IMR-90 (cell line): ENCODE measurements around the gene TCIRG1. TPM values are rescaled to one million over a fixed set of nuclear protein-coding genes. Genes with fewer than 3 reads are reported as not detected.

Source experiments
- ATAC-seq: fragments of 200-7000 bp; cut with Tn5 transposase; 2 replicates; pipeline ENCODE4 v1.9.1; 2020; ENCODE audit warnings: low read depth, mild to moderate bottlenecking, moderate library complexity
- BruUV-seq: library from RNA; stranded (reverse); fragments of 400-500 nt; replicated peaks from 2 replicates; lab custom pipeline; 2021; lab: Mats Ljungman, UMichigan
- CTCF ChIA-PET: fragments of 300-600 bp; formaldehyde crosslinking; extraction: SDS; loops from one replicate; lab custom pipeline; 2021; ENCODE audit warnings: antibody characterized with exemption; lab: Yijun Ruan, JAX
- POLR2A ChIA-PET: fragments of 300-600 bp; sonication (Branson Sonifier 250); formaldehyde crosslinking; loops from one replicate; lab custom pipeline; 2022; ENCODE audit warnings: antibody characterized with exemption; ENCODE audit not compliant: unreplicated experiment; lab: Charles Lee
- DNase-seq: peaks from one replicate; pipeline ENCODE4 v3.0.0; 2013
- H2AFZ ChIP-seq: replicated peaks from 2 replicates; pipeline ENCODE3; 2013; ENCODE audit warnings: low read length, mild to moderate bottlenecking; ENCODE audit not compliant: poor library complexity
- H2AK5ac ChIP-seq: 2 replicates; pipeline ENCODE4 v1.6.1; 2013; ENCODE audit warnings: low read depth, low read length, inconsistent platforms
- H2AK9ac ChIP-seq: replicated peaks from 2 replicates; pipeline ENCODE3; 2013; ENCODE audit warnings: mild to moderate bottlenecking, low read depth, low read length, moderate library complexity; ENCODE audit not compliant: poor library complexity
- H2BK120ac ChIP-seq: 2 replicates; pipeline ENCODE4 v1.6.1; 2013; ENCODE audit warnings: low read depth, low read length, inconsistent platforms
- H2BK15ac ChIP-seq: 3 replicates; pipeline ENCODE4 v1.6.1; 2013; ENCODE audit warnings: low read depth, low read length, inconsistent platforms
- H2BK20ac ChIP-seq: 2 replicates; pipeline ENCODE4 v1.6.1; 2013; ENCODE audit warnings: low read depth, mild to moderate bottlenecking, inconsistent platforms, low read length, moderate library complexity
- H2BK5ac ChIP-seq: 2 replicates; pipeline ENCODE4 v1.6.1; 2013; ENCODE audit warnings: mild to moderate bottlenecking, low read depth, low read length, inconsistent platforms; ENCODE audit not compliant: poor library complexity, severe bottlenecking
- H3K14ac ChIP-seq: replicated peaks from 2 replicates; pipeline ENCODE4 v1.6.1; 2013; ENCODE audit warnings: low read depth, low read length, inconsistent platforms
- H3K18ac ChIP-seq: 2 replicates; pipeline ENCODE4 v1.6.1; 2013; ENCODE audit warnings: low read depth, low read length, control low read depth
- H3K23ac ChIP-seq: 2 replicates; pipeline ENCODE4 v1.6.1; 2013; ENCODE audit warnings: low read depth, low read length, inconsistent platforms
- H3K27ac ChIP-seq: 2 replicates; pipeline ENCODE4 v1.5.1; 2013; ENCODE audit warnings: mild to moderate bottlenecking, control low read depth, low read length; ENCODE audit not compliant: insufficient read depth
- H3K27me3 ChIP-seq: 2 replicates; pipeline ENCODE4 v1.6.1; 2013; ENCODE audit warnings: low read length; ENCODE audit not compliant: control insufficient read depth, insufficient read depth
- H3K36me3 ChIP-seq: 2 replicates; pipeline ENCODE4 v1.6.1; 2013; ENCODE audit warnings: low read length, mixed read lengths; ENCODE audit not compliant: control insufficient read depth, insufficient read depth
- H3K4ac ChIP-seq: 2 replicates; pipeline ENCODE4 v1.6.1; 2013; ENCODE audit warnings: low read depth, low read length, inconsistent platforms
- H3K4me1 ChIP-seq: 2 replicates; pipeline ENCODE4 v1.6.1; 2013; ENCODE audit warnings: low read length, mixed read lengths; ENCODE audit not compliant: control insufficient read depth, insufficient read depth
- H3K4me2 ChIP-seq: 2 replicates; pipeline ENCODE4 v1.6.1; 2013; ENCODE audit warnings: low read depth, mild to moderate bottlenecking, control low read depth, low read length, moderate library complexity
- H3K4me3 ChIP-seq: 2 replicates; pipeline ENCODE4 v1.5.1; 2013; ENCODE audit warnings: low read depth, mild to moderate bottlenecking, control low read depth, low read length, moderate library complexity; ENCODE audit not compliant: insufficient read depth
- H3K56ac ChIP-seq: 2 replicates; pipeline ENCODE4 v1.6.1; 2013; ENCODE audit warnings: low read length, inconsistent platforms; ENCODE audit not compliant: insufficient read depth; ENCODE audit errors: extremely low read depth
- H3K79me1 ChIP-seq, 2 experiments: 2 replicates each; pipeline ENCODE4 v1.6.1; 2013; ENCODE audit warnings: low read length in 2 of 2, inconsistent platforms in 1 of 2, low read depth in 1 of 2
- H3K9ac ChIP-seq: 2 replicates; pipeline ENCODE4 v1.6.1; 2013; ENCODE audit warnings: low read depth, low read length, control low read depth
- H3K9me1 ChIP-seq: 2 replicates; pipeline ENCODE4 v1.6.1; 2013; ENCODE audit warnings: low read length, inconsistent platforms; ENCODE audit not compliant: insufficient read depth
- H3K9me3 ChIP-seq: 2 replicates; pipeline ENCODE4 v1.6.1; 2013; ENCODE audit warnings: low read length; ENCODE audit not compliant: control insufficient read depth, insufficient read depth
- H4K20me1 ChIP-seq: 2 replicates; pipeline ENCODE4 v1.6.1; 2013; ENCODE audit warnings: low read length, inconsistent platforms; ENCODE audit not compliant: insufficient read depth
- H4K5ac ChIP-seq: 2 replicates; pipeline ENCODE4 v1.6.1; 2013; ENCODE audit warnings: mild to moderate bottlenecking, low read depth, low read length, control low read depth
- H4K8ac ChIP-seq, 2 experiments: 2 replicates each; pipeline ENCODE4 v1.6.1; 2013; ENCODE audit warnings: low read depth in 2 of 2, low read length in 2 of 2, control low read depth in 1 of 2, inconsistent platforms in 1 of 2
- H4K91ac ChIP-seq: 2 replicates; pipeline ENCODE4 v1.6.1; 2013; ENCODE audit warnings: low read depth, low read length, inconsistent platforms; ENCODE audit not compliant: insufficient read depth
- BHLHE40 ChIP-seq: fragments of 150-350 bp; IDR thresholded peaks from 2 replicates; pipeline ENCODE4 v1.6.1; 2016; ENCODE audit warnings: mild to moderate bottlenecking, low read depth, low read length
- CEBPB ChIP-seq: IDR thresholded peaks from 2 replicates; pipeline ENCODE4 v1.6.1; 2012; ENCODE audit warnings: low read depth, low read length, improper control_type of control experiment
- CHD1 ChIP-seq: IDR thresholded peaks from 2 replicates; pipeline ENCODE4 v1.6.1; 2012; ENCODE audit warnings: low read depth, low read length, improper control_type of control experiment
- CTCF ChIP-seq: conservative IDR thresholded peaks from 2 replicates; pipeline ENCODE4 v1.5.1; 2012; ENCODE audit warnings: mild to moderate bottlenecking, low read depth, low read length, improper control_type of control experiment
- ELK1 ChIP-seq: fragments of 150-350 bp; IDR thresholded peaks from 2 replicates; pipeline ENCODE4 v1.6.1; 2016; ENCODE audit warnings: low read depth, mild to moderate bottlenecking, low read length, moderate library complexity, borderline replicate concordance
- FOS ChIP-seq: fragments of 150-350 bp; IDR thresholded peaks from 2 replicates; pipeline ENCODE4 v1.6.1; 2016; ENCODE audit warnings: low read depth, low read length
- MAFK ChIP-seq: IDR thresholded peaks from 2 replicates; pipeline ENCODE4 v1.6.1; 2012; ENCODE audit warnings: low read depth, low read length, improper control_type of control experiment
- MAZ ChIP-seq: IDR thresholded peaks from 2 replicates; pipeline ENCODE4 v1.6.1; 2012; ENCODE audit warnings: low read depth, mild to moderate bottlenecking, low read length, improper control_type of control experiment, moderate library complexity, borderline replicate concordance
- MXI1 ChIP-seq: IDR thresholded peaks from 2 replicates; pipeline ENCODE4 v1.6.1; 2012; ENCODE audit warnings: low read depth, mild to moderate bottlenecking, low read length, moderate library complexity, borderline replicate concordance
- NFE2L2 ChIP-seq: fragments of 150-350 bp; IDR thresholded peaks from 2 replicates; pipeline ENCODE4 v1.6.1; 2016; ENCODE audit warnings: low read depth, mild to moderate bottlenecking, low read length
- POLR2A ChIP-seq: IDR thresholded peaks from 2 replicates; pipeline ENCODE4 v1.6.1; 2012; ENCODE audit warnings: mild to moderate bottlenecking, low read depth, low read length
- RAD21 ChIP-seq: IDR thresholded peaks from 2 replicates; pipeline ENCODE4 v1.6.1; 2012; ENCODE audit warnings: low read length, improper control_type of control experiment
- RCOR1 ChIP-seq: IDR thresholded peaks from 2 replicates; pipeline ENCODE4 v1.6.1; 2012; ENCODE audit warnings: mild to moderate bottlenecking, low read length, improper control_type of control experiment; ENCODE audit not compliant: insufficient replicate concordance
- RFX5 ChIP-seq: IDR thresholded peaks from 2 replicates; pipeline ENCODE4 v1.8.0; 2012; ENCODE audit warnings: low read depth, mild to moderate bottlenecking, low read length, moderate library complexity
- SMC3 ChIP-seq: fragments of 150-350 bp; IDR thresholded peaks from 2 replicates; pipeline ENCODE4 v1.6.1; 2016; ENCODE audit warnings: low read depth, mild to moderate bottlenecking, antibody characterized with exemption, low read length, moderate library complexity
- USF2 ChIP-seq: fragments of 150-350 bp; IDR thresholded peaks from 2 replicates; pipeline ENCODE4 v1.6.1; 2017; ENCODE audit warnings: mild to moderate bottlenecking, antibody characterized with exemption, low read length, low read depth
- WGBS, 2 experiments: methylation state at CpG; one replicate each; pipeline versions ENCODE4 v1.1.5 to v1.1.7; 2013; ENCODE audit warnings: missing lambda C conversion rate in 2 of 2; ENCODE audit not compliant: insufficient read length in 1 of 2; ENCODE audit errors: extremely low coverage in 2 of 2; 5-methylcytosine and 5-hydroxymethylcytosine counted together
- dilution Hi-C: fragments of 300-500 bp; cut with HindIII; formaldehyde crosslinking; loops from one replicate; pipeline ENCODE4 v1.14.3; 2018; ENCODE audit warnings: low sequenced_read_pairs; ENCODE audit not compliant: unreplicated experiment
- in situ Hi-C: fragments of 300-500 bp; cut with MboI; formaldehyde crosslinking; loops from 3 replicates; pipeline ENCODE4 v1.14.3; 2019; ENCODE audit warnings: low sequenced_read_pairs, inconsistent platforms, mixed read lengths
- intact Hi-C: fragments of 100-400 bp; cut with micrococcal nuclease; formaldehyde crosslinking; loops from 2 replicates; pipeline ENCODE4 v1.10.0; 2022
- polyA plus RNA-seq, 3 experiments: library from polyadenylated mRNA; depleted of rRNA; stranded (reverse); fragments of >200 nt; gene quantifications; 2 replicates each; pipeline ENCODE4 v1.2.3, GENCODE V29; 2012; ENCODE audit warnings: low replicate concordance in 1 of 3
- total RNA-seq: library from RNA; depleted of rRNA; stranded (reverse); fragments of >200 nt; gene quantifications from 2 replicates; pipeline ENCODE4 v1.2.3, GENCODE V29; 2012

The TCIRG1 gene
- total and polyA plus RNA-seq, 2 of the 4 experiments (the other 2 are of a cell fraction) = 25.3 to 117 TPM

- TF ChIP-seq FOS (no peak), RAD21 (no peak), USF2 (no peak), CEBPB (no peak), ELK1 (no peak), CTCF (no peak), MXI1 (no peak), RCOR1 (no peak), NFE2L2 (no peak), MAFK (no peak), RFX5 (no peak), SMC3 (no peak), MAZ (no peak), BHLHE40 (no peak), CHD1 (no peak), POLR2A (no peak)
Measured at GRCh38 chr11:68090287-68090686, 51.5 kb downstream of the TCIRG1 start.

More at GRCh38 chr11:68090287-68090686, 51.5 kb downstream of the TCIRG1 start:
- Histone ChIP-seq H3K4me3 (no peak overlapping the region), H3K4me2 (no peak overlapping the region), H4K8ac (no peak overlapping the region), H3K27ac (no peak overlapping the region), H3K27me3 (no peaks in the 10 kb centered on the region), H3K9ac (no peak overlapping the region), H3K36me3 (0 out of 2 replicates have a peak, but pooled peaks cover 1% of the 10 kb centered on the region), H3K14ac (no peak overlapping the region), H3K4ac (no peak overlapping the region), H3K18ac (no peak overlapping the region), H3K9me1 (peaks cover 4% of the 10 kb centered on the region), H2AK9ac (no peak overlapping the region), H4K91ac (no peak overlapping the region), H2BK5ac (no peak overlapping the region), H3K79me1 (peaks cover 0 to 6% of the 10 kb centered on the region in 2 experiments; a peak in 3 of 4 replicates), H3K4me1 (peaks cover 1% of the 10 kb centered on the region; the same call in 1 of the 2 replicates), H3K9me3 (no peaks in the 10 kb centered on the region), H2AFZ (no peak overlapping the region), H2BK20ac (no peak overlapping the region), H3K56ac (no peak overlapping the region), H2BK120ac (no peak overlapping the region), H4K20me1 (0 out of 2 replicates have a peak, but pooled peaks cover 9% of the 10 kb centered on the region), H4K5ac (no peak overlapping the region), H3K23ac (no peak overlapping the region), H2BK15ac (no peak overlapping the region), H2AK5ac (no peak overlapping the region)
- ChIA-PET CTCF (no interaction called here), POLR2A (no interaction called here)
- WGBS, 2 experiments = no CpG with 5 or more reads among the region's 1 CpG
- ATAC-seq (no peak), DNase-seq (no peak)
- intact Hi-C loops (no loop called here), in situ Hi-C loops (no loop called here), dilution Hi-C loops (no loop called here)
- no TSS peak for BruUV-seq
